C4-2B (cell line): ENCODE results near the gene KIF23.

ENCODE experiments used
- CTCF ChIP-seq: fragments of 450-650 bp; conservative IDR thresholded peaks from 2 replicates; pipeline ENCODE4 v1.5.1; 2017; ENCODE audit warnings: mild to moderate bottlenecking
- ZFX ChIP-seq: fragments of 450-650 bp; IDR thresholded peaks from 2 replicates; pipeline ENCODE4 v1.6.1; 2017

DNA sequence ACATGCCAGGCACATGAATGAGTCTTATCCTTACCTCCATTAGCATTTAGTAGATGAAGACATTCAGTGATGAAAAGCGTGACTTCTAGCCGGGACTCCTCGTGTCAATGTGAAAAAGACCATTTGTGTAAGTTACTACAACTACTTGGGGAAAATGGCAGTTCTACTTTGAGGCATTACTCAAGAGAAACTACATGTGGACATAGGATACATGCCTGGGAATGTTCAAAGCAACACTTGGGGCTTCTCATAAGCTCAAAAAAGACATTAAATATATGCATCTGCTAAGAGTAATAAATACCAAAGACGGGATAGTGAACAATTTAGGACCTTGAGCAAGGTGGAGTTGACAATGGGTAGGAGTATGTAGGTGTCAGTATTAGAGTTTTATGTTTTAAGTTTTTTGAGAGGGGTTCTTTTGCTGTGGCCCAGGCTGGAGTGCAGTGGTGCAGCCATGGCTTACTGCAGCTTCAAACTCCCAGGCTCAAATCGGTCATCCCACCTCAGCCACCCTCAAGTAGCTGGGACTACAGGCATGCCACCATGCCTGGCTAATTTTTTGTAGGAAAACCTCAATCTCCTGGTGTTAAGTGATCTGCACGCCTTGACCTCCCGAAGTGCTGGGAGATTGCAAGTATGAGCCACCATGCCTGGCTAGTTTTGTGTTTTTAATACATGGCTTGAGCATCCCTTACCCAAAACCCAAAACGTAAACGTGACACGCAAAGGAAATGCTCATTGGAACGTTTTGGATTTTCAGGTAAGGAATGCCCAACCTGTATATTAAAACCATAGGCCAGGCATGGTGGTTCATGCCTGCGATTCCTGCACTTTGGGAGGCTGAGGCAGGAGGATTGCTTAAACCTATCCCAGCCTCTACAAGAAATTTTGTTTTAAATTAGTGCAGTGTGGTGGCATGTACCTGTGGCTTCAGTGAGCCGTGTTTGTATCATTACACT is 42.3 kb downstream of the KIF23 start:
- TF ChIP-seq CTCF, result no peak
- no peak for TF ChIP-seq ZFX
